GM19043 (cell line): ENCODE data around the gene PLA2G10.
"Not testable (repeated sequence)": the region's sequence is repeated elsewhere in the genome, so short reads cannot be mapped to it uniquely, and the experiment has no call there.

ENCODE experiments used
- ATAC-seq: cut with Tn5 transposase; IDR thresholded peaks from one replicate; pipeline ENCODE4 v1.9.1; 2021; ENCODE audit warnings: low read depth; ENCODE audit not compliant: unreplicated experiment

The PLA2G10 gene, protein sequence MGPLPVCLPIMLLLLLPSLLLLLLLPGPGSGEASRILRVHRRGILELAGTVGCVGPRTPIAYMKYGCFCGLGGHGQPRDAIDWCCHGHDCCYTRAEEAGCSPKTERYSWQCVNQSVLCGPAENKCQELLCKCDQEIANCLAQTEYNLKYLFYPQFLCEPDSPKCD

DNA sequence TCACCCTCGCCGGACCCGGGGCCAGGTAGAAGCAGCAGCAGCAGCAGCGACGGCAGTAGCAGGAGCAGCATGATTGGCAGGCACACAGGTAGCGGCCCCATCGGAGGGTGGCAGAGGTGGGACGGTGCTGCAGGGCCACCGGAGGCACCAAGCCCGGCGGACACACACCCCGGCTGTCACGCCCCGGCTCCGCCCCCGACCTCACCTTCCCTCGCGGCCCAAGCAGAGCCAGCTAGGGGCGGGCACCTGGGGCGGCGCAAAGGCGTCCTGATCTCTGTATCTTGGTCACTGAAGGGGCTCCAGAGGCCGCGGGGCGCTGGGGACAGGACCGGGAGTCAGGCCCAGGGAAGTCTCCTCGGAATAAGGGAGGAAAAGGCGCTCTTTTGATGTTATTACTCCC is at the start of gene PLA2G10:
PLA2G10 (minus strand) TSS at position 180 of the 400 bp plus-strand sequence; CDS start at position 101, 79 bp downstream.
- not testable (repeated sequence) for ATAC-seq

DNA sequence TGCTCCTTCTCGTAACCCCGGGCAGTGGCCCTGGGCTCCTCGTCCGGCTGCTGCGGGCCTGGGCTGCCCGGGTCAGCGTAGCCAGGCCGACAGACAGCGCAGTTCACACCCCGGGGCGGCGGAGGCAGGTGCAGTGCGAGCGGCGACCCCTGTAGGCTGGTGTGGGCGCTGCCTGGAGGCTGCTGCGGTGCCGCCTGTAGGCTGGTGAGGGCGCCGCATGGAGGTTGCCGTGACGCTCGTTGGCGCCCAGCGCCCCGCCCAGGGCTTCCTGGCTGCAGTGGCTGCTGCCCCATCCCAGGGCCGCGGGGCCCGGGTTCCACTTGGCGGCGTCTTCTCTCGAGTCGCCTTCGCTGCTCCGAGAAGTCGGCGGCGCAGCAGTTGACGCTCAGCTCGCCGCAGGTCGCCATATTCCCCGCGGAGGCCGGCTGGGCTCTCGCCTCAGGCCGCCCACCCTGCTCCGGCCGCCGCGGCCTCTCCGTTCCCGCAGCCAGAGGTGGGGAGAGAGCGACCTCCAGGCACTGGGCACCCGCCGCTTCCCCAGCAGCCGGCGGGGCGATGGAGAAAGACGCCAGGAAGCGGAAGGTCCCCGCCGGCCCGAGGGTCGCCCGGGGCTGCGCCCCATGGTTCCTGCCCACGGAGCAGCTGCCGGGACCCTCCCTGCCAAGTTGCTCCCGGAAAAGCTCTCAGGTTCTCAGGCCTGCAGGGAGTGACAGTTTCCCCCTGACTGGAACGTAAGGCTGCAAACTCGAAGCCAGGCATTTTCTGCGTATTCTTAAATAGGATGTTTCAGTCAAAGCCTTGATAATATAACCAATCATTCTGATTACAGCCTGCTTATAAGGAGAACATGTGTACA is 48.4 kb upstream of the PLA2G10 start, which contains the start of gene NPIPA2:
NPIPA2 (plus strand) TSS at position 261 of the 856 bp plus-strand sequence. CDS start 5,533 bp downstream, outside the sequence.
- peak; percentile 95 for ATAC-seq

DNA sequence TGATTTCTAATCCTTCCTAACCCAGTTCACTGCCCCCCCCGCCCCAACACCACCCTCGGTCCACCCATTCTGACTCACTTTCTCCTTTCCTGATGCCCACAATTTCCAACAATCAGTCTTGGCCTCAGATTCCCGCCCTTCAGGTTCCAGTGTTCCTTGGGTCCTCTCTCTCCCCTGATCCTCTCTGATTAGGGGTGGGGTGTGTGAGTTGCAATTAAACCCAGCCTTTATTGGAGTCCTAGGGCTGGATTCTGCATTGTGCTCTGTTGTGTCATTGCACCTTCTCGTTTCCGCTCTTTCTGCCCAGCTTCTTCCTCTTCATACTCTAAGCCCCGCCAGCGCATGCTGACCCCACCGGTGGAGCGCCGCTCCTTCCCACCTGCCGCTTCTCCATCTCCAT is 47.7 kb upstream of the PLA2G10 start:
- ATAC-seq: not testable (repeated sequence)

DNA sequence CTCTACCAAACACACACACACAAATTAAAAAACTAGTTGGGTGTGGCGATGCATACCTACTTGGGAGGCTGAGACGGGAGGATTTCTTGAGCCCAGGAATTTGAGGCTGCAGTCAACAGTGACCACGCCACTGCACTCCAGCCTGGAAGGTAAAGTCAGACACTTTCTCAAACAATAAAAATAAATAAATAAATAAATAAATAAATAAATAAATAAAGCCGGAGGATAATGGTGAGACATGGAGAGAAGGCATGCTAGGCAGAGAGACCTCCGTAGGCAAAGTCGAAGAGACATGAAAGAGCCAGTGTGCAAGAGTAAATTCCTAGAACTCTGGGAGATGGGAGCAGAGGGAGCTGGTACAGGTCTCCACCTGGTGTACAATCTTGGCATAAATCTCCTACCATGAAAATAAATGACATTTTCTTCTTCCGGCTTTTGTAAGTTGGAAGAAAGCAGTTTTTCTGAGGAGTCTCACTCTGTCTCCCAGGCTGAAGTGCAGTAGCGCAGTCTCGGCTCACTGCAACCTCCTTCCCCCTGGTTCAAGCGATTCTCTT is 46.8 kb upstream of the PLA2G10 start:
- ATAC-seq: not testable (repeated sequence)

DNA sequence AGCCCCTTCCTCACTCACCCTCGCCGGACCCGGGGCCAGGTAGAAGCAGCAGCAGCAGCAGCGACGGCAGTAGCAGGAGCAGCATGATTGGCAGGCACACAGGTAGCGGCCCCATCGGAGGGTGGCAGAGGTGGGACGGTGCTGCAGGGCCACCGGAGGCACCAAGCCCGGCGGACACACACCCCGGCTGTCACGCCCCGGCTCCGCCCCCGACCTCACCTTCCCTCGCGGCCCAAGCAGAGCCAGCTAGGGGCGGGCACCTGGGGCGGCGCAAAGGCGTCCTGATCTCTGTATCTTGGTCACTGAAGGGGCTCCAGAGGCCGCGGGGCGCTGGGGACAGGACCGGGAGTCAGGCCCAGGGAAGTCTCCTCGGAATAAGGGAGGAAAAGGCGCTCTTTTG is 39.1 kb upstream of the PLA2G10 start:
- not testable (repeated sequence) for ATAC-seq

DNA sequence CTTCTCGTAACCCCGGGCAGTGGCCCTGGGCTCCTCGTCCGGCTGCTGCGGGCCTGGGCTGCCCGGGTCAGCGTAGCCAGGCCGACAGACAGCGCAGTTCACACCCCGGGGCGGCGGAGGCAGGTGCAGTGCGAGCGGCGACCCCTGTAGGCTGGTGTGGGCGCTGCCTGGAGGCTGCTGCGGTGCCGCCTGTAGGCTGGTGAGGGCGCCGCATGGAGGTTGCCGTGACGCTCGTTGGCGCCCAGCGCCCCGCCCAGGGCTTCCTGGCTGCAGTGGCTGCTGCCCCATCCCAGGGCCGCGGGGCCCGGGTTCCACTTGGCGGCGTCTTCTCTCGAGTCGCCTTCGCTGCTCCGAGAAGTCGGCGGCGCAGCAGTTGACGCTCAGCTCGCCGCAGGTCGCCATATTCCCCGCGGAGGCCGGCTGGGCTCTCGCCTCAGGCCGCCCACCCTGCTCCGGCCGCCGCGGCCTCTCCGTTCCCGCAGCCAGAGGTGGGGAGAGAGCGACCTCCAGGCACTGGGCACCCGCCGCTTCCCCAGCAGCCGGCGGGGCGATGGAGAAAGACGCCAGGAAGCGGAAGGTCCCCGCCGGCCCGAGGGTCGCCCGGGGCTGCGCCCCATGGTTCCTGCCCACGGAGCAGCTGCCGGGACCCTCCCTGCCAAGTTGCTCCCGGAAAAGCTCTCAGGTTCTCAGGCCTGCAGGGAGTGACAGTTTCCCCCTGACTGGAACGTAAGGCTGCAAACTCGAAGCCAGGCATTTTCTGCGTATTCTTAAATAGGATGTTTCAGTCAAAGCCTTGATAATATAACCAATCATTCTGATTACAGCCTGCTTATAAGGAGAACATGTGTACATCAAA is 9.3 kb upstream of the PLA2G10 start, which contains the start of gene NPIPA3:
NPIPA3 (plus strand) TSS at position 256 of the 856 bp plus-strand sequence. CDS start 5,533 bp downstream, outside the sequence.
- ATAC-seq: peak; percentile 98

DNA sequence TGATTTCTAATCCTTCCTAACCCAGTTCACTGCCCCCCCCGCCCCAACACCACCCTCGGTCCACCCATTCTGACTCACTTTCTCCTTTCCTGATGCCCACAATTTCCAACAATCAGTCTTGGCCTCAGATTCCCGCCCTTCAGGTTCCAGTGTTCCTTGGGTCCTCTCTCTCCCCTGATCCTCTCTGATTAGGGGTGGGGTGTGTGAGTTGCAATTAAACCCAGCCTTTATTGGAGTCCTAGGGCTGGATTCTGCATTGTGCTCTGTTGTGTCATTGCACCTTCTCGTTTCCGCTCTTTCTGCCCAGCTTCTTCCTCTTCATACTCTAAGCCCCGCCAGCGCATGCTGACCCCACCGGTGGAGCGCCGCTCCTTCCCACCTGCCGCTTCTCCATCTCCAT is 8.6 kb upstream of the PLA2G10 start:
- not testable (repeated sequence) for ATAC-seq

DNA sequence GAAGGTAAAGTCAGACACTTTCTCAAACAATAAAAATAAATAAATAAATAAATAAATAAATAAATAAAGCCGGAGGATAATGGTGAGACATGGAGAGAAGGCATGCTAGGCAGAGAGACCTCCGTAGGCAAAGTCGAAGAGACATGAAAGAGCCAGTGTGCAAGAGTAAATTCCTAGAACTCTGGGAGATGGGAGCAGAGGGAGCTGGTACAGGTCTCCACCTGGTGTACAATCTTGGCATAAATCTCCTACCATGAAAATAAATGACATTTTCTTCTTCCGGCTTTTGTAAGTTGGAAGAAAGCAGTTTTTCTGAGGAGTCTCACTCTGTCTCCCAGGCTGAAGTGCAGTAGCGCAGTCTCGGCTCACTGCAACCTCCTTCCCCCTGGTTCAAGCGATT is 7.8 kb upstream of the PLA2G10 start:
- ATAC-seq: not testable (repeated sequence)

DNA sequence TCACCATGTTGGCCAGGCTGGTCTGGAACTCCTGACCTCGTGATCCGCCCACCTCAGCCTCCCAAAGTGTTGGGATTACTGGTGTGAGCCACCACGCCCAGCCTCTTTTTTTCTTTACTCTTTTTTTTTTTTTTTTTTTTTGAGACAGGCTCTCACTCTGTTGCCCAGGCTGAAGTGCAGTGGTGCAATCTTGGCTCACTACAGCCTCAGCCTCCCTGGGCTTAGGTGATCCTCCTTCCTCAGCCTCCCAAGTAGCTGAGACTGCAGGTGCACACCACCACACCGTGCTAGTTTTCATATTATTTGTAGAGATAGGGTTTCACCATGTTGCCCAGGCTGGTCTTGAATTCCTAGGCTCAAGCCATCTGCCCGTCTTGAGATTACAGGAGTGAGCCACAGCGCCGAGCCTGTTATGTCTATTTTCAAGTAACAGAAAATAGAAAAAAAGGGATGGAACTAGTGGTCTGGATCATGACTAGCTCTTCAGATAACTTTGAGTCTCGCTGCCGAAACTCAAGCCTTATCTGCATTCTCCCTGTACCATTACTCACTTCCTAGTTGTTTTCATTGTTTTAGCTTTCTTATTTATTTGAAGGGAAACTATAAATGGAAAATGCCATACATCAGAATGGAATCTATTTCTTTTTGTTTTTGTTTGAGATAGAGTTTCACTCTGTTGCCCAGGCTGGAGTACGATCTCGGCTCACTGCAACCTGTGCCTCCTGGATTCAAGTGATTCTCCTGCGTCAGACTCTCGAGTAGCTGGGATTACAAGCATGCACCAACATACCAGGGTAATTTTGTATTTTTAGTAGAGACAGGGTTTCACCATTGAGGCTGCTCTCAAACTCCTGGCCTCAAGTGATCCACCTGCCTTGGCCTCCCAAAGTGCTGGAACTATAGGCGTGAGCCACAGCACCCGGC is 8.0 kb downstream of the PLA2G10 start:
- not testable (repeated sequence) for ATAC-seq

DNA sequence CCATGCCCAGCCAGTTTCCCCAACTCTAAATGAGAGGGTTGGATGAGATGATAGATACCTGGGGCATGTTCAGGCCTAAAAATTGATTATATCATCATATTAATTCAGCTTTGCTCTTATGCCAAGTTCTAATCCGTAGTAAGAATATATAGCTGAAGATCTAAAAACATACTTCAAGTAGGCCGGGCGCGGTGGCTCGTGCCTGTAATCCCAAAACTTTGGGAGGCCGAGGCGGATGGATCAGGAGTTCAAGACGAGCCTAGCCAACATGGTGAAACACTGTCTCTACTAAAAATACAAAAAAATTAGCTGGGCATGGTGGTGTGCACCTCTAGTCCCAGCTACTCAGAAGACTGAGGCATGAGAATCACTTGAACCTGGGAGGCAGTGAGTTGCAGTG is 12.0 kb downstream of the PLA2G10 start:
- ATAC-seq: no peak

DNA sequence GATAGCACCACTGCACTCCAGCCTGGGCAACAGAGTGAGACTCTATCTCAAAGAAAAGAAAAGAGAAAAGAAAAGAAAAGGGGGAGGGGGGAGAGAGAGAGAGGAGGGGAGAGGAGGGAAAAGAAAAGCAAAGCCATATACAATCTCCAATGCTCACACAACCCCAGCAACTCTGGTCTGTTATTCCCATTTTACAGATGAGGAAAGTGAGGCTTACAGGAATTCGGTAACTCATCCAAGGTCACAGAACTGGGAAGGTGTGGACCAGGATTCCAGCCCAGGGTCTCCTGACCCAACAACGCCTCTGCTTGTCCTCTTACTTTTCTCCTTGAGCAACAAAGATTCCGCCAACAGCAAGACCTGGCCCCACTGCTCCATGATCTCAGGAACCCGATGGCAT is 13.0 kb downstream of the PLA2G10 start:
- ATAC-seq: no peak

DNA sequence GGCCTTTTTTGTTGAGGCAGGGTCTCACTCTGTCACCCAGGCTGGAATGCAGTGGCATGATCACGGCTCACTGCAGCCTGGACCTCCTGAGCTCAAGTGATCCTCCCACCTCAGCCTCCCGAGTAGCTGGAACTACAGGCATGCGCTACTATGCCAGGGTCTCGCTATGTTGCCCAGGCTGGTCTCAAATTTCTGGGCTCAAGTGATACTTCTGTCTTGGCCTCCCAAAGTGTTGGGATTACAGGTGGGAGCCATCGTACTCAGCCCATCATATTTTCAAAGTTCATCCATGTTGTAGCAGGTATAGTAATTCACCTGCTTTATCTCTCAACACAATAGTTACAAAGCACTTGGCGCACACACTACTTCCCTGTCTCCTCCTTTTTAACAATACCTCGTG is 13.7 kb downstream of the PLA2G10 start:
- not testable (repeated sequence) for ATAC-seq

DNA sequence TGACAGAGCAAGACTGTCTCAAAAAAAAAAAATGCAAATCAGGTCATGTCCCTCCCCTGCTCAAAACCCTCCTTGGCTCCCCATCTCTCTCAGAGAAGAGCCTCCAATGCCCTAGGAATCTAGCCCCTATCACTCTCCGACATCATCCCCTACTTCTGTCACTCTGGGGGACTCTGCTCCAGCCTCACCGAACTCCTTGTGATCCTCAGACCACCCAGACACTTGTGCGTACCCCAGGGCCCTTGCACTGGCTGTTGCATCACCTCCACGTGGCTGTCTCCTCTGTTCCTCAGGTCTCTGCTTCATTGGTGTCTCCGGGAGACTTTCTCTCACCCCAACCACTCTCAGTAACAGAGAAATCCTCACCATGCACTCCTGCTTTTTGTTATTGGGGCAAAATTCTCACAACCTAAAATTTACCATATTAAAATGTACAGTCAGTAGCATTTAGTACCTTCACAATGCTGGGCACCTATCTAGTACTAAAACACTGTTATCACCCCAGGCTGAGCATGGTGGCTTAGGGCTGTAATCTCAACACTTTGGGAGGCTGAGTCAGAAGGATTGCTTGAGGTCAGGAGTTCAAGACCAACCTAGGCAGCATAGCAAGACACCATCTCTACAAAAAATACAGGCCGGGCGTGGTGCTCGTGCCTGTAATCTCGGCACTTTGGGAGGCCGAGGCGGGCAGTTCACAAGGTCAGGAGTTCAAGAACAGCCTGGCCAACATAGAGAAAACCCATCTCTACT is 15.2 kb downstream of the PLA2G10 start:
- no peak for ATAC-seq

DNA sequence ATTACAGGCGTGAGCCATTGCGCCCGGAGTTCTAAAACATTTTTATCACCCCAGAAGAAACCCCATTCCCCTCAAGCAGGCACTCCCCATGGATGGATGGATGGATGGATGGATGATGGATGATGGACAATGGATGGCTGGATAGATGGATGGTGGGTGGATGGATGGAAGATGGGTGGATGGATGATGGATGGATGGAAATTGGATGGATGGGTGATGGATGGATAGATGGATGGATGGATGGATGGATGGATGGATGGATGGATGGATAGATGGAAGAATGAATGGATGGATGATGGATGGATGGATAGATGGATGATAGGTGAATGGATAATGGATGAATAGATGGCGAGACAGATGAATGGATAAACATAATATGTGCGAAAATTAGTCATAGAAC is 16.5 kb downstream of the PLA2G10 start:
- no peak for ATAC-seq

DNA sequence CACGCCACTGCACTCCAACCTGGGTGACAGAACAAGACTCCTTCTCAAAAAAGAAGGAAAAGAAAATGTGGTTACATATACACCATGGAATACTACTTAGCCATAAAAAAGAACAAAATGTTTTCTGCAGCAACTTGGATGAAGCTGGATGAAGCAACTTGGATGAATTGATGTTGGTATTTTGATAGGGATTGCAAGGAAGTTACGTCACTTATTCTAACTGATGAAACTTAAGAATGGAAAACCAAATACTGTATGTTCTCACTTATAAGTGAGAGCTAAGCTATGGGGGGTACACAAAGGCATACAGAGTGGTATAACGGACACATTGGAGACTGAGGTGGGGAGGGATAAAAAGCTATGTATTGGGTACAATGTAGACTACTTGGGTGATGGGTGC is 17.5 kb downstream of the PLA2G10 start:
- ATAC-seq: no peak

DNA sequence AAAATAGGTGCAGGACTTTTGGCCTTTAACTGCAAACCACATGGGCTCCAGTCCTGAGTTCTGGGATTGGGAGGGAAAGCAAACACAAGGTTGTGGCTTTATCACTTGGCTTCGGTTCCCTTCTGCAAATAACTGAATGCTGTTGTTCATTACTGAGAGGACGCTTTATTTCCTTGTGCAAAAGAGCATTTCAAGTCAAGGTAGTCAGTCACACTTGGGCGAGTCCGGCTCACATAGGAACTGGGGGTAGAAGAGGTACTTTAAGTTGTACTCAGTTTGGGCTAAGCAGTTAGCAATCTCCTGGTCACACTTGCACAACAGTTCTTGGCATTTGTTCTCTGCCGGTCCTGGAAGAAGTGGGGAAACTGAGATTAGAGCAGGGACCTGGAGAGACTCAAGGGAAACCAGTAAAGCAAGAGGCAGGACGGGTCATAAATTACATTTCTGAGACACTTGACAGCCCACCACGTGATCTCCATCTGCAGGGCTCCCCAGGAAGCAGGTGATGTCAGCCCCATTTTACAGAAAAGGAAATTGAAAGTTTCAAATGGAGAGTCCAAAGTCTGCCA is 21.6 kb downstream of the PLA2G10 start:
- no peak for ATAC-seq

DNA sequence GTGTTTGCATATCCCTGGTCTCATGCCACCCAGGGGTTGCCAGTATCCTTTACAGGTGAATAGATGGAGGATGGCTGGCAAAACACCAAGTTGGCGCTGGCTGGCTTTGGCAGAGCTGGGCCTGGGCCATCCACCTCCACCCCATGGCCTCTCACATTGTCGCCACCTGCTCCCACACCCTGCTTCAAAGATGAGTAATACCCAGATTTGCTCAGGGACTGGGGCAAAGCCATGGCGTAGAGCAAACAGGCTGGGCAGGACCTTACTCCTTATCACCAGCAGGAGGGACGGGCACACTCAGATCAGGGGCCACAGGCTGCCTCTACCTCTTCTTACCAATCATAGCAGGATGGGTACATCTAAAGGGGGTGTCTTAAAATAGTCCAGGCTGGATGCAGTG is 24.3 kb downstream of the PLA2G10 start:
- no peak for ATAC-seq

DNA sequence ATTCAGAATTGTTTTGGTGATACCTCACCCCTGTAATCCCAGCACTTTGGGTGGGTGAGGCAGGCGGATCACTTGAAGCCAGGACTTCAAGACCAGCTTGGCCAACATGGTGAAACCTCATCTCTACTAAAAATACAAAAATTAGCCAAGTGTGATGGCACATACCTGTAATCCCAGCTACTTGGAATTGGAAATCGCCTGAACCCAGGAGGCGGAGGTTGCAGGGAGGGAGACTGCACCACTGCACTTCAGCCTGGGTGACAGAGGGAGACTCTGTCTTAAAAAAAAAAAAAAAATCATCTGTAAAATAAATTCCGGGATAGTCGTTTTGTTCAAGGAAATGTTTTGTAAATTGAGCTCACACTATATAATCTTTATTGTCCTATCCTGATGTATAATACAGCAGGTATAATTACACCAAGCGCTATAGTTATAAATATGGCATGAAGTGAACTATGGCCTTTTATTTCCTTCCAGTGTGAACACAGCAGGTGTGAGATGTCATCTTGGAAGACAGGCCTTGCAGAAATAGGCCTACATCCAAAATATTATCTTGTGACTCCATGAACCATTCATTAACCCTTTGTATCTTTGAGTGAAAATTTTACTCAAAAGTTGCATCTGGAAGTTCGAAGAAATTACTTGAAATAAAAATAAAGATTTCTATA is 25.4 kb downstream of the PLA2G10 start:
- ATAC-seq: no peak
